ENCODE results near the gene PRLR. TPM values are rescaled to one million over a fixed set of nuclear protein-coding genes. Genes with fewer than 3 reads are reported as not detected.

PRLR gene
- total and polyA plus RNA-seq, 2 of the 13 experiments (the other 11 are each of a cell fraction or from before 2014, with no cell fraction given): 12.2 to 13.3 TPM

GRCh38 chr5:35159370-35159742 is 70.9 kb downstream of the PRLR start (continued):
- TF ChIP-seq AHDC1 (CRISPR knock-in tag; IDR thresholded peaks at IDR 0.05; ENCODE audit: borderline replicate concordance) (peak; percentile 75; the same call in 1 of the 2 replicates), PATZ1 (CRISPR knock-in tag; IDR thresholded peaks at IDR 0.05) (peak; percentile 29; the same call in 1 of the 2 replicates), SALL2 (CRISPR knock-in tag; IDR thresholded peaks at IDR 0.05) (no peak), ZBTB33 (CRISPR knock-in tag; IDR thresholded peaks at IDR 0.05) (no peak), YY1 (IDR thresholded peaks at IDR 0.05; ENCODE audit: insufficient read depth, insufficient replicate concordance, low read depth, low read length) (no peak), ZNF616 (CRISPR knock-in tag; IDR thresholded peaks at IDR 0.05; ENCODE audit: low read depth) (no peak), MBD4 (IDR thresholded peaks at IDR 0.05; ENCODE audit: borderline replicate concordance, low read length) (no peak), NFE2 (CRISPR knock-in tag; IDR thresholded peaks at IDR 0.05) (no peak), ZNF317 (CRISPR knock-in tag; IDR thresholded peaks at IDR 0.05) (no peak), TEF (CRISPR knock-in tag; IDR thresholded peaks at IDR 0.05) (no peak), ZNF703 (CRISPR knock-in tag; IDR thresholded peaks at IDR 0.05; ENCODE audit: borderline replicate concordance) (no peak), NR2F6 (IDR thresholded peaks at IDR 0.05) (no peak), NR2F6 (CRISPR knock-in tag; IDR thresholded peaks at IDR 0.05) (no peak)
- TF ChIP-seq, protein P1, sequence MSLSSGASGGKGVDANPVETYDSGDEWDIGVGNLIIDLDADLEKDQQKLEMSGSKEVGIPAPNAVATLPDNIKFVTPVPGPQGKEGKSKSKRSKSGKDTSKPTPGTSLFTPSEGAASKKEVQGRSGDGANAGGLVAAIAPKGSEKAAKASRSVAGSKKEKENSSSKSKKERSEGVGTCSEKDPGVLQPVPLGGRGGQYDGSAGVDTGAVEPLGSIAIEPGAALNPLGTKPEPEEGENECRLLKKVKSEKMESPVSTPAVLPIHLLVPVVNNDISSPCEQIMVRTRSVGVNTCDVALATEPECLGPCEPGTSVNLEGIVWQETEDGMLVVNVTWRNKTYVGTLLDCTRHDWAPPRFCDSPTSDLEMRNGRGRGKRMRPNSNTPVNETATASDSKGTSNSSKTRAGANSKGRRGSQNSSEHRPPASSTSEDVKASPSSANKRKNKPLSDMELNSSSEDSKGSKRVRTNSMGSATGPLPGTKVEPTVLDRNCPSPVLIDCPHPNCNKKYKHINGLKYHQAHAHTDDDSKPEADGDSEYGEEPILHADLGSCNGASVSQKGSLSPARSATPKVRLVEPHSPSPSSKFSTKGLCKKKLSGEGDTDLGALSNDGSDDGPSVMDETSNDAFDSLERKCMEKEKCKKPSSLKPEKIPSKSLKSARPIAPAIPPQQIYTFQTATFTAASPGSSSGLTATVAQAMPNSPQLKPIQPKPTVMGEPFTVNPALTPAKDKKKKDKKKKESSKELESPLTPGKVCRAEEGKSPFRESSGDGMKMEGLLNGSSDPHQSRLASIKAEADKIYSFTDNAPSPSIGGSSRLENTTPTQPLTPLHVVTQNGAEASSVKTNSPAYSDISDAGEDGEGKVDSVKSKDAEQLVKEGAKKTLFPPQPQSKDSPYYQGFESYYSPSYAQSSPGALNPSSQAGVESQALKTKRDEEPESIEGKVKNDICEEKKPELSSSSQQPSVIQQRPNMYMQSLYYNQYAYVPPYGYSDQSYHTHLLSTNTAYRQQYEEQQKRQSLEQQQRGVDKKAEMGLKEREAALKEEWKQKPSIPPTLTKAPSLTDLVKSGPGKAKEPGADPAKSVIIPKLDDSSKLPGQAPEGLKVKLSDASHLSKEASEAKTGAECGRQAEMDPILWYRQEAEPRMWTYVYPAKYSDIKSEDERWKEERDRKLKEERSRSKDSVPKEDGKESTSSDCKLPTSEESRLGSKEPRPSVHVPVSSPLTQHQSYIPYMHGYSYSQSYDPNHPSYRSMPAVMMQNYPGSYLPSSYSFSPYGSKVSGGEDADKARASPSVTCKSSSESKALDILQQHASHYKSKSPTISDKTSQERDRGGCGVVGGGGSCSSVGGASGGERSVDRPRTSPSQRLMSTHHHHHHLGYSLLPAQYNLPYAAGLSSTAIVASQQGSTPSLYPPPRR (CRISPR knock-in tag; IDR thresholded peaks at IDR 0.05; ENCODE audit: borderline replicate concordance): no peak
